Pancreas (tissue), 10 donors: ENCODE measurements around the gene FAM76B. TPM values are rescaled to one million over a fixed set of nuclear protein-coding genes. Genes with fewer than 3 reads are reported as not detected.
A peak's percentile ranks its signal among the peaks of the same experiment; 100 is the strongest.

Experiments used
- ATAC-seq, 4 donors: fragments of 200-7000 bp; cut with Tn5 transposase; one replicate each; pipeline versions ENCODE4 v1.8.0 to v1.9.1; 2020; ENCODE audit warnings: mild to moderate bottlenecking in 4 of 4, moderate library complexity in 4 of 4
- DNase-seq, 6 donors: peaks; one replicate each; pipeline ENCODE4 v3.0.0-alpha.2; 2020
- FAIRE-seq: peaks from 2 replicates; lab custom pipeline; 2012; peaks lifted over from hg19 to GRCh38; lab: Jason Lieb, UNC
- H3K27ac ChIP-seq, 4 donors: fragments of 200-600 bp; sonication (generic); 1 replicate in 3 of 4; 2 replicates in 1 of 4; pipeline versions ENCODE4 v1.5.0 to v1.8.0; 2020
- H3K27me3 ChIP-seq, 4 donors: fragments of 200-600 bp; one replicate each; pipeline ENCODE4 v1.8.0; 2021
- H3K36me3 ChIP-seq, 3 donors: fragments of 200-600 bp; sonication (generic) in 1 of 3; one replicate each; pipeline versions ENCODE4 v1.5.0 to v1.8.0; 2020 to 2021
- H3K4me1 ChIP-seq, 3 donors: fragments of 200-600 bp; one replicate each; pipeline ENCODE4 v1.8.0; 2021
- H3K4me3 ChIP-seq, 4 donors: fragments of 200-600 bp; sonication (generic) in 2 of 4; one replicate each; pipeline versions ENCODE4 v1.5.0 to v1.8.0; 2020 to 2021
- H3K9me3 ChIP-seq, 4 donors: fragments of 200-600 bp; one replicate each; pipeline ENCODE4 v1.8.0; 2021
- WGBS, 2 donors: extraction: QIAGEN DNeasy Blood & Tissue Kit; methylation state at CpG; one replicate each; pipeline ENCODE4 v1.1.7; 2013; 5-methylcytosine and 5-hydroxymethylcytosine counted together
- intact Hi-C, 3 donors: fragments of 100-400 bp; cut with DNase I; formaldehyde crosslinking; loops; one replicate each; pipeline versions ENCODE4 v1.11.1 to v1.14.2; 2022
- polyA plus RNA-seq, 2 donors: library from polyadenylated mRNA; stranded (reverse); fragments of 200-250 nt; gene quantifications; one replicate each; pipeline ENCODE4 v1.2.3, GENCODE V29; 2013
- total RNA-seq, 6 donors: library from RNA; stranded (reverse); fragmentation: NEBNext Ultra II Directional in 4 of 6; extraction: Animal tissue kit (Norgen Biotek cat#: 25700) in 4 of 6; gene quantifications; one replicate each; pipeline versions ENCODE4 v1.2.1 to v1.2.4, GENCODE V29; 2021 to 2023
- TF ChIP-seq, protein P1 (sequence below), 4 donors: fragments of 200-600 bp; sonication (generic) in 3 of 4; IDR thresholded peaks; one replicate each; pipeline versions ENCODE4 v1.5.0 to v1.8.0; 2021; ENCODE audit warnings: antibody characterized with exemption in 4 of 4
- donor health status: healthy with polysubstance abuse.
- donor health status: DM: no; HTN: no; CAD: no; lungs with moderate emphysema.
- donor health status: DM: no; HTN: no; CAD: no.
- donor health status: control.
- donor health status: control.
- donor health status: Bipolar disorder and iron deficiency.
- donor health status: DM: yes; HTN: yes; CAD: no.
- donor health status: DM: no; HTN: no; CAD: no.
- donor health status: DM: no; HTN: no; CAD: no.
- donor health status: DM: yes; HTN: yes; CAD: no.

The FAM76B gene
- total and polyA plus RNA-seq, 8 donors = 7.1 to 16.7 (median 9.3) TPM

DNA sequence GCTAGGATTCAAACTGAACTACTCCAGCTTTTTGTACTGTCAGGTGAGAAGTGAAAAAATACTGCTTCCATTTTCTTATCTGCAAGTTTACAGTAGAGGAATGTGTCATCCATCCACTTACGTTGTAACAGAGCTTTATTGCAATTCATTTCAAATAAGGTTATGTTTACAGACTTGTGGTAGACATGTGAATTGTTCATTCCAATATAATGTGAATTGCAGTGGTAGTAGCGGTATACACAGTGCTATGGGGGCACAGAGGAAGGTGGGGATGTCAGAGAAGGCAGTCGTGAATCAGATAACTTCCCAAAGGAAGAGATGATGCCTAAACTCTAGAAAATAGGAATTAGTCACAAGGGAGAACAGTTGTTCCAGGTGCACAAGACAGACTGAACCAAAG, 43.2 kb upstream of the FAM76B start:
- Histone ChIP-seq H3K4me3 (no peak overlapping the region), H3K4me1 (no peaks in the 10 kb centered on the region), H3K9me3 (no peaks in the 10 kb centered on the region), H3K36me3 (peaks cover 0 to 40% (median 6%) of the 10 kb centered on the region in 3 donors), H3K27ac (no peak overlapping the region), H3K27me3 (no peaks in the 10 kb centered on the region)
- WGBS, 2 donors = 79 to 82% methylated on average over 3 of the region's 3 CpGs
- DNase-seq = no peak
- no peak for ATAC-seq
- no peak for FAIRE-seq
- intact Hi-C loops = no loop called here
- TF ChIP-seq, protein P1, sequence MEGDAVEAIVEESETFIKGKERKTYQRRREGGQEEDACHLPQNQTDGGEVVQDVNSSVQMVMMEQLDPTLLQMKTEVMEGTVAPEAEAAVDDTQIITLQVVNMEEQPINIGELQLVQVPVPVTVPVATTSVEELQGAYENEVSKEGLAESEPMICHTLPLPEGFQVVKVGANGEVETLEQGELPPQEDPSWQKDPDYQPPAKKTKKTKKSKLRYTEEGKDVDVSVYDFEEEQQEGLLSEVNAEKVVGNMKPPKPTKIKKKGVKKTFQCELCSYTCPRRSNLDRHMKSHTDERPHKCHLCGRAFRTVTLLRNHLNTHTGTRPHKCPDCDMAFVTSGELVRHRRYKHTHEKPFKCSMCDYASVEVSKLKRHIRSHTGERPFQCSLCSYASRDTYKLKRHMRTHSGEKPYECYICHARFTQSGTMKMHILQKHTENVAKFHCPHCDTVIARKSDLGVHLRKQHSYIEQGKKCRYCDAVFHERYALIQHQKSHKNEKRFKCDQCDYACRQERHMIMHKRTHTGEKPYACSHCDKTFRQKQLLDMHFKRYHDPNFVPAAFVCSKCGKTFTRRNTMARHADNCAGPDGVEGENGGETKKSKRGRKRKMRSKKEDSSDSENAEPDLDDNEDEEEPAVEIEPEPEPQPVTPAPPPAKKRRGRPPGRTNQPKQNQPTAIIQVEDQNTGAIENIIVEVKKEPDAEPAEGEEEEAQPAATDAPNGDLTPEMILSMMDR (IDR thresholded peaks at IDR 0.05) = no peak

DNA sequence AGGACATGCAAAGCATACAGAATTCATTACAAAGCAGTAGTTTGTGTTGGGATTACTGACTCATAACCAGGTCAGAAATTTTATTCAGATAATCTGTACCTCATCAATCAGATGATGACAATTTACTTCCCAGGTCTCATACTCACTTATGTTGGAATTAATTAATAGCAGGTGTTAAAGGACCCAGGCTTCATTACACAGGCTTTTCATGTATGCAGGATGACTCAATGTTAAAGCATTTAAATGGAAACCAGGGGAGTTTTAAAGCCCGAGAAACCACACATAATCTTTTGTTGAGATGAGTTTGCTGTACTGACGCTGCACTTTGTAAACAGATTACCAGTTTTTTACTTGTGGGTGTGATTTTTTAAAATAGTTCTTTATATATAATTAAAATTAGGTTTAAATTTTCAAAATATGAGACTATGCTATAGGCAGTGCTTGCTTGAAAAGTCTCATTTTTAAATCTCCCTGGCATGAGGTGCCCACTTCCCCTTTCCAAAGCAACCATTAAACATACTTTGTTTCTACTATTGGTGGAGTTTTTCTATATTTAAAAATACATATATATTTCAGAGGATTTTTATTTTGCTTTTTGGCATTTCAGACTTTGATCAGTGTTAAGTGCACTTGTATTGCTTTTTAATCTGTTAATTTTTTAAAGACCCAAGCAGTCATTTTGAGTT, 41.8 kb upstream of the FAM76B start:
- Histone ChIP-seq H3K36me3 (peaks cover 0 to 45% (median 6%) of the 10 kb centered on the region in 3 donors), H3K4me1 (no peaks in the 10 kb centered on the region), H3K9me3 (no peaks in the 10 kb centered on the region), H3K4me3 (no peak overlapping the region), H3K27ac (peak overlapping the region in 1 of 4 donors; percentile 43), H3K27me3 (no peaks in the 10 kb centered on the region)
- DNase-seq (no peak), ATAC-seq (peak; percentile 26 to 70 (median 60)), FAIRE-seq (no peak)
- 58 to 70% methylated on average over 2 of the region's 2 CpGs for WGBS, 2 donors
- intact Hi-C loops = no loop called here
- TF ChIP-seq, protein P1 (IDR thresholded peaks at IDR 0.05) = no peak

DNA sequence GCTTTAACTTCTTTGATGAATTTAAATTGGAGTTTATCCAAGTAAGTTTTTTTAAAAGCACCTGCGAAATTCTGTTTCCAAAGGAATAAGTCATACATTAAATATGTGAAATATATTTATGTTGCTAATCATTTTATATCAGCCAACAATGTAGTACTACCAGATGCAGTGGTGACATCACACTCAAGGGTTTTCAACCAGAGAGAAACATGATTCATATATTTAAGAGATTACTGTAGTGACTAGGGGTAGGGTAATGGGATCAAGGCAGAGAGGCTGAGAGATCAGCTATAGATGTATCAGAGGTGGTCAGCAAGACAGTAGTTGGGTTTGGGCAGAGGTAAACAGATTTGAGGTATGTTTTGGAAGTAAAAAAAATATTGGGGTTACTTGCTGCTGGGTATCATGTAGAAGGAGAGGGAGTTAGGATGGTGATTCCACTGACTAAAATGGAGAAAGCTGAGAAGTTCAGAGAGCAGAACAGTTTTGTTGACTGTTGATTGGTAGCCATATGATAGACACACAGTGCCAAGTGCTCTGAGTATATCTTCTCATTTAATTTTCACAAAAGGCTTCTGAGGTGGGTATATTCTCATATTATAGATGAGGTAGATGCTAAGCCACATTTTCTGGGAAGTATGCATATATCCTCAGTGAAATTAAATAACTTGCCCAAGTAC, 40.1 kb upstream of the FAM76B start:
- intact Hi-C loops = no loop called here
- H3K9me3 ChIP-seq = no peaks in the 10 kb centered on the region
- FAIRE-seq (no peak), DNase-seq (no peak), ATAC-seq (no peak)
- H3K27me3 ChIP-seq = no peaks in the 10 kb centered on the region
- TF ChIP-seq, protein P1 (IDR thresholded peaks at IDR 0.05) = no peak
- WGBS, 2 donors = 88% methylated on average over 1 of the region's 1 CpG
- H3K36me3 ChIP-seq = peaks cover 0 to 45% (median 6%) of the 10 kb centered on the region in 3 donors
- H3K27ac ChIP-seq = no peak overlapping the region
- H3K4me1 ChIP-seq = no peaks in the 10 kb centered on the region
- H3K4me3 ChIP-seq = no peak overlapping the region

DNA sequence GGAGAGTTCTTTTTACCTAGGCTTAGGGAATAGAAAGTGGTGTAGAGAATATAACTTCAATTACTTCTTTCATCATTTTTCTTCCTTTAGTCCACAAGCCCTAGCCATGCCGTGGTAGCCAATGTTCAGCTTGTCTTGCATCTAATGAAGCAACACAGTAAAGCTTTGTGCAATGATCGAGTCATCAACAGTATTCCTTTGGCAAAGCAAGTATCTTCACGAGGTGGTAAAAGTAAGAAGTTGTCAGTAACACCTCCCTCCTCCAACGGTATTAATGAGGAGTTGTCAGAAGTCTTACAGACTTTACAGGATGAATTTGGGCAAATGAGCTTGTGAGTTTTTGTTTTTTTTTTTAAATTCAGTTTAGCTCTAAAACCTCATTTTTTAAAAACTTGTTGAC, 38.1 kb upstream of the FAM76B start:
- H3K27me3 ChIP-seq = no peaks in the 10 kb centered on the region
- H3K4me3 ChIP-seq = no peak overlapping the region
- ATAC-seq (no peak), DNase-seq (no peak), FAIRE-seq (no peak)
- WGBS, 2 donors = 88 to 91% methylated on average over 4 of the region's 4 CpGs
- H3K36me3 ChIP-seq = peaks cover 0 to 34% (median 0%) of the 10 kb centered on the region in 3 donors
- intact Hi-C loops = no loop called here
- no peaks in the 10 kb centered on the region for H3K4me1 ChIP-seq
- no peak overlapping the region for H3K27ac ChIP-seq
- TF ChIP-seq, protein P1 (IDR thresholded peaks at IDR 0.05) = no peak
- no peaks in the 10 kb centered on the region for H3K9me3 ChIP-seq

DNA sequence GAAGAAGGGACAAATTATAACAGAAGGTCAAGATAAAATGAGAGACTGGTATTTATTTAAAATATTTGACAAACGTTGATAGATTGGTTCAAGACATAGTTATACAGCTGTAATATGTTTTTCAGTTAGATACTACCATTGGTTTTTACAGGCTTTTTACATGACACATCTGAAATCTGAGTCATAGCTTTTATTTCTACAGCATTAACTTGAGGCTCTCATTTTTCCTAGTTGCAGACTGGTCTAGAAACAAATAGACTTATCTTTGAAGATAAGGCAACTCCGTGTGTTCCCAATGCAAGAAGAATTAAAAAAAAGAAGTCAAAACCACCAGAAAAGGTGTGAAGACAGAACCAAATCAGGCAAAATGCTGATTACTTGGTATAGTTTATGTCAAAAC, 32.1 kb upstream of the FAM76B start:
- ATAC-seq = peak in 3 of 4 donors; percentile 46 to 68 (median 55)
- no peak overlapping the region for H3K4me3 ChIP-seq
- H3K9me3 ChIP-seq = no peaks in the 10 kb centered on the region
- peaks cover 0 to 6% (median 0%) of the 10 kb centered on the region in 3 donors for H3K4me1 ChIP-seq
- H3K27ac ChIP-seq = no peak overlapping the region
- intact Hi-C loops = no loop called here
- DNase-seq = no peak
- TF ChIP-seq, protein P1 (IDR thresholded peaks at IDR 0.05) = no peak
- H3K36me3 ChIP-seq = peaks cover 0 to 16% (median 0%) of the 10 kb centered on the region in 3 donors
- H3K27me3 ChIP-seq = no peaks in the 10 kb centered on the region
- 33 to 37% methylated on average over 2 of the region's 2 CpGs for WGBS, 2 donors
- FAIRE-seq = no peak
